ENCODE measurements around the gene APOBEC3F. TPM values are rescaled to one million over a fixed set of nuclear protein-coding genes. Genes with fewer than 3 reads are reported as not detected.
A peak's percentile ranks its signal among the peaks of the same experiment; 100 is the strongest.

APOBEC3F gene
- total RNA-seq, 2 donors from 2014 or later, result 16.2 to 24.2 TPM

- Mint-ChIP-seq H3K4me3 (no peak overlapping the region), H3K9me3 (no peaks in the 10 kb centered on the region), H3K27me3 (ENCODE audit: insufficient read depth) (peaks cover 4% of the 10 kb centered on the region), H3K36me3 (ENCODE audit: low read depth) (no peaks in the 10 kb centered on the region), H3K4me1 (peaks cover 15% of the 10 kb centered on the region), H3K27ac (no peak overlapping the region)
- Histone ChIP-seq H3K27me3 (ENCODE audit: control insufficient read depth, insufficient read depth, low read length, poor library complexity, severe bottlenecking) (no peaks in the 10 kb centered on the region), H3K9me3 (ENCODE audit: control insufficient read depth, low read length) (no peaks in the 10 kb centered on the region), H3K9ac (ENCODE audit: extremely low read depth, low read length, poor library complexity, severe bottlenecking) (no peak overlapping the region), H3K4me3 (ENCODE audit: low read length) (no peak overlapping the region), H3K36me3 (ENCODE audit: control insufficient read depth, insufficient read depth, low read length) (no peaks in the 10 kb centered on the region), H3K4me1 (ENCODE audit: control insufficient read depth, insufficient read depth, low read length) (no peaks in the 10 kb centered on the region), H3K27ac (ENCODE audit: low read depth, low read length) (no peak overlapping the region)
- WGBS, 2 experiments (ENCODE audit: insufficient coverage in 1 of 2, insufficient read length in 1 of 2), result 92 to 97% methylated on average over 11 to 14 of the region's 14 CpGs
- peak; percentile 76 for DNase-seq
- TF ChIP-seq CTCF (conservative IDR thresholded peaks at IDR 0.05), result no peak
Measured at GRCh38 chr22:39094717-39095389, 54.2 kb downstream of the APOBEC3F start.

- no peaks in the 10 kb centered on the region for H3K27me3 ChIP-seq (ENCODE audit: control insufficient read depth, insufficient read depth, low read length, poor library complexity, severe bottlenecking)
Measured at GRCh38 chr22:39095971-39096370, 55.3 kb downstream of the APOBEC3F start.

More at GRCh38 chr22:39095971-39096370, 55.3 kb downstream of the APOBEC3F start:
- H3K36me3 Mint-ChIP-seq (ENCODE audit: low read depth), result no peaks in the 10 kb centered on the region
- TF ChIP-seq CTCF (conservative IDR thresholded peaks at IDR 0.05), result no peak
- no peak overlapping the region for H3K4me3 ChIP-seq (ENCODE audit: low read length)
- H3K9me3 ChIP-seq (ENCODE audit: control insufficient read depth, low read length), result no peaks in the 10 kb centered on the region
- H3K27ac Mint-ChIP-seq, result no peak overlapping the region
- no peak overlapping the region for H3K9ac ChIP-seq (ENCODE audit: extremely low read depth, low read length, poor library complexity, severe bottlenecking)
- H3K9me3 Mint-ChIP-seq, result no peaks in the 10 kb centered on the region
- H3K27ac ChIP-seq (ENCODE audit: low read depth, low read length), result no peak overlapping the region
- 87 to 90% methylated on average over 2 to 3 of the region's 3 CpGs for WGBS, 2 experiments (ENCODE audit: insufficient coverage in 1 of 2, insufficient read length in 1 of 2)
- no peak overlapping the region for H3K4me3 Mint-ChIP-seq
- H3K4me1 Mint-ChIP-seq, result peaks cover 19% of the 10 kb centered on the region
- DNase-seq, result no peak
- peaks cover 4% of the 10 kb centered on the region for H3K27me3 Mint-ChIP-seq (ENCODE audit: insufficient read depth)
- H3K36me3 ChIP-seq (ENCODE audit: control insufficient read depth, insufficient read depth, low read length), result no peaks in the 10 kb centered on the region
- H3K4me1 ChIP-seq (ENCODE audit: control insufficient read depth, insufficient read depth, low read length), result no peaks in the 10 kb centered on the region

All from endodermal cell (in vitro differentiated cells).